Measurements from ENCODE around the gene IPPK. TPM values are rescaled to one million over a fixed set of nuclear protein-coding genes. Genes with fewer than 3 reads are reported as not detected.

IPPK gene
- total RNA-seq, 2 donors from 2014 or later: 8.9 to 13.1 TPM

DNA sequence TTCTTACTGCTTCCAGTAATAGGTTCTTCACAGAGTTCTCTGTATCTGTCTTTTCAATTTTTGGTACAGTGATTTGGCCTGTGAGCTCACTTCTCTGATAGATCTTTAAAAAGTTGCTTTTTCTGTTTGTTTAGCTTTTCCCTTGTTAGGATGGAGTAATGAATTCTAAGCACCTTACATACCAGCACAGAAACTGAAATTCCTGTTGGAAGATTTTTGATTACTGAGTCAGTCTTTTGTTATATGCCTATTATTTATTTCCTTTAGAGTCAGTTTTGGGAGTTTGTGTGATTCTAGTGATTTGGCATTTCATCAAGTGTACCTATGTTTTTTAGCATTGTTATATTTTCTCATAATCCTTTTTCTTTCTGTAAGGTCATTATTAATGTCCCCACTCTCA is 37.6 kb upstream of the IPPK start:
- Histone ChIP-seq H3K4me1 (peaks cover 0 to 4% of the 10 kb centered on the region in 2 donors), H3K27me3 (no peaks in the 10 kb centered on the region), H3K4me3 (no peak overlapping the region), H3K9me3 (no peaks in the 10 kb centered on the region), H3K36me3 (peaks cover 9% of the 10 kb centered on the region), H3K27ac (no peak overlapping the region)
- TF ChIP-seq, protein P1, sequence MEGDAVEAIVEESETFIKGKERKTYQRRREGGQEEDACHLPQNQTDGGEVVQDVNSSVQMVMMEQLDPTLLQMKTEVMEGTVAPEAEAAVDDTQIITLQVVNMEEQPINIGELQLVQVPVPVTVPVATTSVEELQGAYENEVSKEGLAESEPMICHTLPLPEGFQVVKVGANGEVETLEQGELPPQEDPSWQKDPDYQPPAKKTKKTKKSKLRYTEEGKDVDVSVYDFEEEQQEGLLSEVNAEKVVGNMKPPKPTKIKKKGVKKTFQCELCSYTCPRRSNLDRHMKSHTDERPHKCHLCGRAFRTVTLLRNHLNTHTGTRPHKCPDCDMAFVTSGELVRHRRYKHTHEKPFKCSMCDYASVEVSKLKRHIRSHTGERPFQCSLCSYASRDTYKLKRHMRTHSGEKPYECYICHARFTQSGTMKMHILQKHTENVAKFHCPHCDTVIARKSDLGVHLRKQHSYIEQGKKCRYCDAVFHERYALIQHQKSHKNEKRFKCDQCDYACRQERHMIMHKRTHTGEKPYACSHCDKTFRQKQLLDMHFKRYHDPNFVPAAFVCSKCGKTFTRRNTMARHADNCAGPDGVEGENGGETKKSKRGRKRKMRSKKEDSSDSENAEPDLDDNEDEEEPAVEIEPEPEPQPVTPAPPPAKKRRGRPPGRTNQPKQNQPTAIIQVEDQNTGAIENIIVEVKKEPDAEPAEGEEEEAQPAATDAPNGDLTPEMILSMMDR (IDR thresholded peaks at IDR 0.05): no peak
- DNase-seq (ENCODE audit: low spot score): no peak

DNA sequence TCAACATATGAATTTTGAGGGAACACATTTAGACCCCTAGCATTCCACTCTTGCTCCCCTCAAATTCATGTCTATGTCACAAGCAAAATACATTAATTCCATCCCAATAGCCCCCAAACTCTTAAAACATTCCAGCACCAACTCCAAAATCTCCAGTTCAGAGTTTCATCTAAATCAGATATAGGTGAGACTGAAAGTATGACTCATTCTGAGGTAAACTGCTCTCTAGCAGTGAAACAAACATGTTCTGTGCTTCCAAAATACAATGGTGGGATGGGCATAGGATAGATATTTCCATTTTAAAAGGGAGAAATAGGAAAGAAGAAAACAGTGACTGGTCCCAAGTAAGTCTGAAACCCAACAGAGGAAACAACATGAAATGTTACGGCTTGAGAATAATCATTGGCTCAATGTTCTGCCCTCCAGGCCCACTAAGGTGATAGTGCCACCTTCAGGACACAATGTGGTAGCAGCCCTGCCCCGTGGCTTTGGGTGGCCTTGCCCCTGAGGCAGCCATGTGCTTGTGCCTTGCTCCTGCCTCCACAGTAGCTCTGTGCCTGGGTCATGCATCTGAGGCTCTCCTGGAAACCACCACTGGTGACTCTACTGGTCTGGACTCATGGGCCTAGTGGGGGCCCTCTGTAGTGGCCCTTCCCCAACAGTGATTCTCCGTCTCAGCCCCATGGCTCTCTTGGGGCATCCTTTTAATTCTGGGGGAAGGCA is 36.4 kb upstream of the IPPK start:
- Histone ChIP-seq H3K27me3 (no peaks in the 10 kb centered on the region), H3K36me3 (peaks cover 8% of the 10 kb centered on the region), H3K27ac (no peak overlapping the region), H3K4me1 (no peaks in the 10 kb centered on the region), H3K4me3 (no peak overlapping the region), H3K9me3 (no peaks in the 10 kb centered on the region)
- TF ChIP-seq, protein P1 (IDR thresholded peaks at IDR 0.05): peak; percentile 19 to 58
- peak; percentile 52 for DNase-seq (ENCODE audit: low spot score)

DNA sequence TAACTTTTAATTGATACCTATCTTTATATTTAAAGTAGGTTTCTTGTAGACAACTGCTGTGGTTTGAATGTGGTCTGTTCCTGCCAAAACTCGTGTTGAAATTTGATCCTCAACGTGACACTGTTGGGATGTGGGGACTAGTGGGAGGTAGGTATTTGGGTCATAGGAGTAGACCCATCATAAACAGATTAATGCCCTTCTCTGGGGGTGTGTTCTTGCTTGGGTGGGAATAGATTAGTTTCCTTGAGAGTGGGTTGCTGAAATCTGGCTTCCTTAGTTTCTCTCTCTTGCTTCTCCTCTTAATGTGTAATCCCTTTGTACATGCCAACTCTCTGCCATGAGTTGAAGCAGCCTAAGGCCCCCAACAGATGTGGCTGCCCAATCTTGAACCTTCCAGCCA is 34.6 kb upstream of the IPPK start:
- Histone ChIP-seq H3K9me3 (no peaks in the 10 kb centered on the region), H3K27ac (no peak overlapping the region), H3K4me1 (no peaks in the 10 kb centered on the region), H3K36me3 (no peaks in the 10 kb centered on the region), H3K27me3 (no peaks in the 10 kb centered on the region), H3K4me3 (no peak overlapping the region)
- no peak for DNase-seq (ENCODE audit: low spot score)
- TF ChIP-seq, protein P1 (IDR thresholded peaks at IDR 0.05): no peak

DNA sequence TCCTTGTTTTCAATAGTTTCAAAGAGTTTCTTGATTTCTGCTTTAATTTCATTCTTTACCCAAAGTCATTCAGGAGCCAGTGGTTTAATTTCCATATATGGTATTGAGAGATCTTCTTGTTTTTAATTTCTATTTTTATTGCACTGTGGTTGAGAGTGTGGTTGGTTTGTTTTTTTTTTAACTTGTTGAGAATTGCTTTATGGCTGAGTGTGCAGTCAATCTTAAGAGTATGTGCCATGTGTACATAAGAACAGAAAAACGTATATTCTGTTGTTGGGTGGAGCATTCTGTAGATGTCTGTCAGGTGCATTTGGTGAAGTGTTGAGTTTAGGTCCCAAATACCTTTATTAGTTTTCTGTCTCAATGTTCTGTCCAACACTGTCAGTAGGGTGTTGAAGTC is 26.7 kb upstream of the IPPK start:
- H3K9me3 ChIP-seq: peaks cover 0 to 4% of the 10 kb centered on the region in 2 donors

DNA sequence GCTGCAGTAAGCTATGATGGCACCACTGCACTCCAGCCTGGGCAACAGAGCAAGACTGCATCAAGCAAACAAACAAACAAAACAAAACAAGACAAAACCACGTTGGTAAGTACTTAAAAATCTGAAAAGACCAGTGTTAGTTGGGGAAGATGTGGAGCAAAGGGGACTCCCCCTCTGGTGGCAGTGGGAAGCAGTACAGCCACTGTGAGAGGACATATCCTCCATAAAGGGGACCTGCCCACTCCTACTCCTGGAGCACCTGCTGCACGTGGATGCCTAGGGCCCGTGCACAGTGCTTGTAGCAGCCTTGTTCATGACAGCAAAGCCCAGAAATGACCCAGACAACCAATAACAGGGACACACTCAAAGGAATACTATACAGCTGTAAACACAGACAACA is 17.0 kb upstream of the IPPK start:
- H3K4me1 ChIP-seq: no peaks in the 10 kb centered on the region
- H3K4me3 ChIP-seq: no peak overlapping the region
- no peaks in the 10 kb centered on the region for H3K27me3 ChIP-seq
- H3K9me3 ChIP-seq: peaks cover 0 to 18% of the 10 kb centered on the region in 2 donors
- H3K27ac ChIP-seq: no peak overlapping the region
- TF ChIP-seq, protein P1 (IDR thresholded peaks at IDR 0.05): no peak
- no peaks in the 10 kb centered on the region for H3K36me3 ChIP-seq
- DNase-seq (ENCODE audit: low spot score): no peak

More for the DNA sequence above, 26.7 kb upstream of the IPPK start:
- H3K27me3 ChIP-seq: no peaks in the 10 kb centered on the region
- H3K4me1 ChIP-seq: no peaks in the 10 kb centered on the region
- H3K4me3 ChIP-seq: no peak overlapping the region
- no peak for DNase-seq (ENCODE audit: low spot score)
- no peaks in the 10 kb centered on the region for H3K36me3 ChIP-seq
- TF ChIP-seq, protein P1 (IDR thresholded peaks at IDR 0.05): no peak
- no peak overlapping the region for H3K27ac ChIP-seq

DNA sequence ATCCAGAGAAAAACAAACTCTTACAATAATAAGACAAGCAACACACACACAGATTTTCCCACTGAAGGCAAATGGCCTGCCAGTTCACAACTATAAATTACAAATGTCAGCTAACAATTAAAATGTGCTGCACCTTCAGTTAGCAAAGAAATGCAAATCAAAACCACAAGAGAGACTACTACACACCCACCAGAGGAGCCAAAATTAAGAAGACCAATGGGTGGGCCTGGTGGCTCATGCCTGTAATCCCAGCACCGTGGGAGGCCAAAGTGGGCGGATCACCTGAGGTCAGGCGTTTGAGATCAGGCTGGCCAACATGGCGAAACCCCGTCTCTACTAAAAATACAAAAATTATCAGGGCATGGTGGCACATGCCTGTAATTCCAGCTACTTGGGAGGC is 15.1 kb upstream of the IPPK start:
- no peak overlapping the region for H3K4me3 ChIP-seq

More for the DNA sequence above, 15.1 kb upstream of the IPPK start:
- H3K27ac ChIP-seq: no peak overlapping the region
- H3K4me1 ChIP-seq: no peaks in the 10 kb centered on the region
- no peaks in the 10 kb centered on the region for H3K36me3 ChIP-seq
- peak; percentile 30 for DNase-seq (ENCODE audit: low spot score)
- no peaks in the 10 kb centered on the region for H3K27me3 ChIP-seq
- TF ChIP-seq, protein P1 (IDR thresholded peaks at IDR 0.05): no peak
- peaks cover 0 to 8% of the 10 kb centered on the region in 2 donors for H3K9me3 ChIP-seq
